NCI-H1930 (cell line): Measurements from ENCODE around the gene PFKM.

Experiments
- DNase-seq, 2 experiments: peaks; one replicate each; lab custom pipeline; 2025; lab: John Stamatoyannopoulos, UW

Gene PFKM

DNA sequence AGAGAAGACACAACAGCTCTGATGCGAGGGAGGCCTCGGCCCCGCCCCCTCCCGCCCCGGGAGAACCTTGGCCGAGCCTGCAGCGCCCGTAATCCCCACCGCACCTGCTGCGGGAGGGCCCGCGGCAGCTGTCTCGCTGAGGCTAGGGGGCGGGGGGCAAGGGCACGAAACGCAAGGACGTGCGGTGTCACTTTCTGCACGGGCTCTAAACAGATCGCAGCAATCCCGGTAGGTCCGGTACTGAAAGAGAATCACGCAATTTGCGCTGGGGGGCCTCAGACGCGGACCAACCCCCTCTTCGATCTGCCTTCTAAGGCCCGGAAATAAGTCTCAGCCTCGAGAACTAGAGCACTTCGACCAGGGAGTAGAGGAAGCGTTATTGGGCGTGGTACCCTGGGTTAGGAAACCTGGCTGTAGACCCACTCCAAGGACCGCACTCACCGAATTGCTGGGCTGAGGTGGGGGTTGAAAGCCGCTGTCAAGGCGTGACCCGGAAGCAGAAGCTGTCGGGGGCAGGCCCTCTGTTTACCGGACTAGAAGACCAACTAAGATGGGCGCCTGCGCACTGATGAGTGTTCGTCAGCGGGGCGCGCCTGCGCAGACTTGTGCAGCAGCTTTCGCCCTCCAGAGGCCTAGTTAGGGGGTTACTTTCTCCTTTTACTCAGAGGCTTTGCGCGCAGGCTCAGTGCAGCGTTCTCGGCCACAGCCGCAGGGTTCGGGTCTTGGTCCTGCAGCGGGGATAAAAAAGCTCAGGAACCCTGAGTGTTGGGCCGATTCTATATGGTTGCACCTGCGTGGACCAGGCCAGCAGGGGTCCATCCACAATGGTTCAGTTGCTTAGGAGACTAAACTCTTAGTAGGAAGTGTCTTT lies 38.1 kb downstream of the PFKM start, which contains the start of gene ASB8:
ASB8 (minus strand) TSS at position 498 of the 871 bp plus-strand sequence. CDS start 4,019 bp downstream, outside the sequence.
- peak; percentile 95 to 97 for DNase-seq

DNA sequence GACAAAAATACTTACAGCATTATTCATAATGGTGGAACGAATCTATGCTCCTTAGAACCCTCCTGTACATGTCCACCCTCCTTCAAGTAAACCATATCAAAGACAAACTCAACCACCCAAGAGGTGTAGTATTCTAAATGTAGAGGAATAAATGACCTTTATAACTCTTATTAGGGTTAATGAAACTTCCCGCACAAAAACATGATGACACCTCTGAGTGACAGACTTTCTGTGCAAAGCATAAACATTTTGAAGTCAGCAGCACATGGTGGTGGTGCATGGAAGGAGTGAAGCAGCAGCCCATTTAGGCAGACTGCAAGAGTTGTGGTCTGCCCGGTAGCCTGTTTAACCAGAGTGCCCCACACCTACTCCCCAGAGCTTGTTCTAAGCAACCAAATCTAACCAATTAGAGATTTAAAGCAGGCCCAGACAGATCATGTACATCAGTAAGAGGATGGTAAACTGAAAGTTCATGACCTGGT lies 38.8 kb downstream of the PFKM start:
- DNase-seq = no peak

GRCh38 chr12:48160046-48160445 lies 40.9 kb downstream of the PFKM start:
- no peak for DNase-seq

GRCh38 chr12:48160807-48161206 lies 41.6 kb downstream of the PFKM start:
- no peak for DNase-seq

DNA sequence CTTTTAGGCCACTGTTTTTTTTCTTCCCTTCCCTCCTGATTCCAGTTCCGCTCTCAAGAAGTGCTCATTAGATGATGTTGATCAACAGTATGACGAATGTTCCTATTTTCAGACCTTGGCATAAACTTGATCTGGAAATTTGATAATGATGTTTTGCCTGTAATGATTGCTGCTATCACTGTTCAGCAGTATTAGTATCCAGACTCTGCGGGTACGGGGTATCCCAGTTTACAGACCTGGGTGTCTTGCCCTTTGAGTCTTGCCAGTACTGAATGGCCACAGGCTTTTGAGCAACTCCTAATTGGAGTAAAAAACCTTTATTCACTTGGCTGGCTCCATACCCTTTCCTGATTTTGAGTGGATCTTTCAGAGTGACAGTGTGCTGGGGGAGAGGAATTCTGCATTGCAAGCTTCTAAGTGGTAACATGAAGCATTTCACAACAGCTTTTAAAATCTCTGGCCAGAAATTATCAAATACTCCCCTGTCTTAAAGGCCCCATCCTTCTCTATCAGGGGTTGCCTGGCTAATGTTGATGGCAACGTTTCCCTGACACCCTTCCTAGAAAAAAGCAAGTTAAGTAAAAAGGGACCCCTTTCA lies 44.1 kb downstream of the PFKM start:
- DNase-seq = no peak

- DNase-seq = no peak
Measured at GRCh38 chr12:48164451-48164850, 45.3 kb downstream of the PFKM start.

DNA sequence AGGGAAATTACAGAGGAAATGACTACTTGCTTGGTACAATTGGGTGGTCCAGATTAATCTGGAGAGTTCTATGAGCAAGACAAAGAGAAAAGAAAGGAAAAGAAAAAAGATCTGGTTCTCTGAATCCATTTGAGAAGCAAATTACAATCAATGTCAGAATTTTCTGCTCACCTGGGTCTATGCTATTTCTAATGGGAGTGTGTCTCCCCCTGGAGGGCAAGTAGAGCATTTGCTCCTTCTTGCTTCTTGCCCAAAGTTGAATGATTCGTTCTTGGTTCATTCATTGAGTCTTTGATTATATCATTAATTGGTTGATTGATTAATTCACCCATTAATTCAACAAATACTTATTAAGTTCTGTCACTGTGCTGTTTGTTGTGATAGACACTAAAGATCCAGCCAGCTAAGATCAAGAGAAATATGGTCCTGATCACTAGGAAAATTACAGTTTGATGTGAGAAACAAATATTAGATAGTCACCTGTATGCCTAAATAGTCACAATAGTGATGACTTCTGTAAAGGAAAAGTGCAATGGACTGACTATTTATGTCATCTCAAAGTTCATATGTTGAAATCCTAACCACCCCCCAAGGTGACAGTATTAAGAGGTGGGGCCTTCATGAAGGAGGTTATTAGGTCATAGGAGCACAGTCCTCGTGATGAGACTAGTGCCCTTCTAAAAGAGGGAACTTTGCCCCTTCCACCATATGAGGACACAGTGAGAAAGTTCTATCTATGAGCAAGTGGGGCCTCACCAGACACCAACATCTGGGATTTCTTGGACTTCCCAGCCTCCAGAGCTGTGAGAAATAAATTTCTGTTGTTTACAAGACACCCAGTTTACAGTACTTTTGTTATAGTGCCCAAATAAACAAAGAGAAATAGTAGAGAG lies 46.2 kb downstream of the PFKM start:
- DNase-seq = peak in 1 of 2 experiments; percentile 25

DNA sequence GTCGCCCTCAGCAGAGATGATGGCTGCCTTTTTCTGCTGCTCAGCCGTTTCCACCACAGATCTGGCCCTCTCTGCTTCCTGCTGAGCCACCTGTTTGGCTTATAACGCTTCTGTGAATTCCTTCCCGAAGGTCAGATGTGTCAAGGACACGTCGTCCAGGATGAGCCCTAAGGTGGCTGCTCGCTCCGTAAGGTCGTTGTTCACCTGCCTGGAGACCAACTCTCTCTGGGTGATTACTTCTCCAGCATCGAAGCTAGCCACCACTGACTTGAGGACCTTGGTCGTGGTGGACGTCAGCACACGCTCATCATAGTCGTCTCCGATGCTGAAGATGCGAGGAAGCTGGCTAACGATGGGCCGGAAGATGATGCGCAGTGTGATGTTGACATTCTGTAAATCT lies 49.8 kb downstream of the PFKM start:
- DNase-seq = no peak

GRCh38 chr12:48175613-48176416 lies 56.7 kb downstream of the PFKM start:
- no peak for DNase-seq

GRCh38 chr12:48176417-48176751 lies 57.2 kb downstream of the PFKM start:
- no peak for DNase-seq

GRCh38 chr12:48177982-48178381 lies 58.8 kb downstream of the PFKM start:
- no peak for DNase-seq

GRCh38 chr12:48179466-48179865 lies 60.3 kb downstream of the PFKM start:
- DNase-seq = no peak

GRCh38 chr12:48180424-48180823 lies 61.3 kb downstream of the PFKM start:
- DNase-seq = no peak

- DNase-seq = no peak
Measured at GRCh38 chr12:48180857-48181495, 61.8 kb downstream of the PFKM start.

DNA sequence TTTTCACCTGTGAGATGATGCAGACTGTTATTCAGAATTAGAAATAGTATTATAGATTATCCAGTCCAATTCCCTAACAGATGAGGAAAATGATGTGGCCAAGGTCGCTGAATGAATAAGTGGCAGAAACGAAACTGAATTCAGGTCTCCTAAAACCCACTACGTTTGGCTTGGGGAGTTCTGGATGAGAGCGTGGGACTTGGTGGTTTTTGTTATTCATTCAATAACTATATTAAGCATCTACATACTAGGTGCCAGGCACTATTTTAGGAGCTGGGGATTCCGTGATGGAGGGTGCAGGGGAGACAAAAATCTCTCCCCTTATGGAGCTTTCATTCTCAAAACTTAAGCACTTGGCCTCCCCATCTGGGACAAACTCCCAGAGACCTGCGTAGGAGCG lies 63.5 kb downstream of the PFKM start:
- no peak for DNase-seq

DNA sequence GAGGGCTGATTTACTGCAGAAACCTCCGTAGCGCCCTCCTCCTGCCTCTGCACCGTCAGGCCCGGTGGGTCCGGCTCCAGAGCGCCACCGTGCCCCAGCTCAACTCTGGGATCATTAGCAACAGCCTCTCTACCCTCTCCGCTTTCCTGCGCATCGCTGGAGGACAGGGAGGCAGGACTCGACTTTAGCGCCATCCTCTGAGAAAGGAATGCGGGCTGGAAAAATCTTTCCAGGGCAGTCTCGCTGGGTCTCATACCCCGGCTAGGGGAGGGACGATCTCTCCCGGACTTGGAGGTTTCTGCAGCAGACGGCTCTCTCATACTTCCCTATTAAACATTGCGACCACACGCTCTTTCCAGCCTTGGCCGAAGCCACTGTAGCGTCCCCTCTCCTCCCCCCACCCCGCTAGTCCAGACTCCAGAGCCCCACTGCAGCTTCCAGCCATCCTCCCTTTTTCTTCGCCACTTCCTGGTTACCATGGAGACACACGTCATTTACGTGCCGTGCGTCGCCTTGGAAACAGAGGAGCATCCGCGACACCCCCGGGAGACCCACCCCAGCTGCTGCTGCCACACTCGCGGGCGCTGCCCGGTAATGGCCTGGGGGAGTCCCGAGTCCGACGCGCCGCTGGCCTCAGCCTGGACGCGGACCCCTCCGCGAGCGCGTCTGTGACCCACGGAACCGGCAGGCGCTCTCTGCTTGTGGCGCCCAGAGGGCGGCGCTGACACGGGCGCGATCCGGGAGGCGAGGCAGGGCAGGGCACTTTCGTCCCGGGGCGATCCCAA lies 64.1 kb downstream of the PFKM start, which contains the start of gene CCDC184:
CCDC184 (plus strand) TSS at position 554 of the 785 bp plus-strand sequence. CDS start 479 bp downstream, outside the sequence.
- DNase-seq = peak; percentile 83 to 86

GRCh38 chr12:48183876-48184548 lies 64.8 kb downstream of the PFKM start:
- DNase-seq = no peak

DNA sequence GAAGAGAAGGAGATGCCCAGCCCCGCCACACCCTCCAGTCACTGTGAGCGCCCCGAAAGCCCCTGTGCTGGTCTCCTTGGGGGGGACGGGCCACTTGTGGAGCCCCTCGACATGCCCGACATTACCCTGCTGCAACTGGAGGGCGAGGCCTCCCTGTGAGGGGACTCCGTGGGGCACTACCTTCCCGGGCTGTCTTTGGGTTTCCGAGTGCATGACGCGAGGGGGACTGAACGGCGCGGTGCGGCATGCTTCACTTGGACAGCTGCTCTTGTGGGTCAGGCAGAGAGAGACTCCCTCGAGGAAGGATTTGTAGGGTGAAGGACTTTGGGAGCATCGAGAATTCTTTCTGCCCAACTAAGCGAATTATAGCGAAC lies 65.4 kb downstream of the PFKM start:
- no peak for DNase-seq

DNA sequence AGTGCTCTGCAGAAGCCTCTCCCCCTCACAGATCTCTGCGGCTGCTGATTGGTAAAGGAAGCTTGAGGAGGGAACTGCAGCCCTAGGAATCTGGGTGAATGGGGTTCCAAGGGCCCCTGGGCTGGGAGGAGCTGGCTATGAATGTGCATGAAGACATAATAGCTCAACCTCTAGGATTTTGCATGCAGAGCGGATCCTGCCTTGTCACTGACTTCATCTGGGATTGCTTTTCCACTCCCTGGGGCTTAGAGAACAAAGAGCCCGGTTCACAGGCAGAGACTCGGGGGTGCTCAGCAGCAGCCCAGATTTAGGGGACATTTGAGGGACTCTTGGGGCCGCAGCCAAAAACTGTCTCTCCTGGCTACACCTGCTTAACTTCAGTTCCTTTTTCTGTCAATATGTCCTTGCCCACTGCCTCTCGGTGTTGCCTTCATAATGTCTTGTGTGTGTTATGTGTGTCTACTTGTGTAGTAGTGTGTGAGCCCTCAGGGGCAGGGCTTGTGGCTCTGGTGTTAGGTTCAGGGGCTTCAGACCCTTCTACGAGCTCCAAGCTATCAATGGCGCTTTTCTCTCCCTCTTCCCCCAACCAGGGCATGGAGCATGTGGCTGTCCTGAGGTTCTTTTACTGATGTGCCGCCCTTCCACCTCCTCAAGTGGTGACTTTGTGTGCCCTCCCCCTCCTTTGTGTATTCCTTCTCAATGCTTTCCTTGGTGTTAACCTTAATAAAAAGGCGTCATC lies 66.2 kb downstream of the PFKM start:
- no peak for DNase-seq
